Astrocyte (in vitro differentiated cells and primary cell): ENCODE results near the gene ABHD17B. TPM values are rescaled to one million over a fixed set of nuclear protein-coding genes. Genes with fewer than 3 reads are reported as not detected.

Experiments used
- DNase-seq: peaks from one replicate; pipeline ENCODE4 v3.0.0-alpha.2; 2010; ENCODE audit warnings: low read depth
- FAIRE-seq: peaks from 2 replicates; lab custom pipeline; 2011; peaks lifted over from hg19 to GRCh38; lab: Jason Lieb, UNC
- H2AFZ ChIP-seq: 2 replicates; pipeline ENCODE4 v1.6.0; 2012; ENCODE audit warnings: low read depth, low read length, inconsistent platforms
- H3K27ac ChIP-seq: 2 replicates; pipeline ENCODE4 v1.5.1; 2011; ENCODE audit warnings: low read depth, low read length, inconsistent platforms
- H3K27me3 ChIP-seq: 2 replicates; pipeline ENCODE4 v1.6.0; 2011; ENCODE audit warnings: low read length, inconsistent platforms; ENCODE audit not compliant: insufficient read depth
- H3K36me3 ChIP-seq: 2 replicates; pipeline ENCODE4 v1.5.1; 2011; ENCODE audit warnings: low read length, inconsistent platforms; ENCODE audit not compliant: insufficient read depth
- H3K4me1 ChIP-seq: 2 replicates; pipeline ENCODE4 v1.5.1; 2011; ENCODE audit warnings: low read length, inconsistent platforms; ENCODE audit not compliant: insufficient read depth
- H3K4me2 ChIP-seq: 2 replicates; pipeline ENCODE4 v1.6.0; 2012; ENCODE audit warnings: low read length, inconsistent platforms
- H3K4me3 ChIP-seq: 2 replicates; pipeline ENCODE4 v1.5.1; 2011; ENCODE audit warnings: low read depth, mild to moderate bottlenecking, low read length, inconsistent platforms; ENCODE audit not compliant: insufficient read depth
- H3K79me2 ChIP-seq: 2 replicates; pipeline ENCODE4 v1.6.0; 2012; ENCODE audit warnings: mild to moderate bottlenecking, low read length, inconsistent platforms; ENCODE audit not compliant: insufficient read depth
- H3K9ac ChIP-seq: 2 replicates; pipeline ENCODE4 v1.6.0; 2012; ENCODE audit warnings: mild to moderate bottlenecking, low read length, inconsistent platforms
- H3K9me3 ChIP-seq: 2 replicates; pipeline ENCODE4 v1.5.1; 2012; ENCODE audit warnings: low read depth, mild to moderate bottlenecking, low read length, inconsistent platforms; ENCODE audit not compliant: insufficient read depth
- H4K20me1 ChIP-seq: 2 replicates; pipeline ENCODE4 v1.6.0; 2012; ENCODE audit warnings: low read length, inconsistent platforms; ENCODE audit not compliant: insufficient read depth
- H3K27ac Mint-ChIP-seq: one replicate; pipeline ENCODE4 v1.8.0; 2021; ENCODE audit warnings: mild to moderate bottlenecking, mixed read lengths; ENCODE audit not compliant: unreplicated experiment
- H3K27me3 Mint-ChIP-seq: one replicate; pipeline ENCODE4 v1.8.0; 2021; ENCODE audit warnings: low read depth, mixed read lengths; ENCODE audit not compliant: unreplicated experiment
- H3K36me3 Mint-ChIP-seq: one replicate; pipeline ENCODE4 v1.8.0; 2021; ENCODE audit warnings: low read depth, mixed read lengths; ENCODE audit not compliant: unreplicated experiment
- H3K4me1 Mint-ChIP-seq: one replicate; pipeline ENCODE4 v1.8.0; 2021; ENCODE audit warnings: low read depth, mixed read lengths; ENCODE audit not compliant: unreplicated experiment
- H3K4me3 Mint-ChIP-seq: one replicate; pipeline ENCODE4 v1.8.0; 2021; ENCODE audit warnings: mild to moderate bottlenecking, moderate library complexity, mixed read lengths; ENCODE audit not compliant: unreplicated experiment
- H3K9me3 Mint-ChIP-seq: one replicate; pipeline ENCODE4 v1.8.0; 2021; ENCODE audit warnings: mild to moderate bottlenecking, mixed read lengths; ENCODE audit not compliant: unreplicated experiment
- CTCF ChIP-seq: IDR thresholded peaks from 2 replicates; pipeline ENCODE4 v1.5.1; 2011; ENCODE audit warnings: low read depth, mild to moderate bottlenecking, inconsistent platforms, low read length, moderate library complexity; ENCODE audit not compliant: insufficient read depth
- EZH2 ChIP-seq: IDR thresholded peaks from 2 replicates; pipeline ENCODE4 v1.6.1; 2012; ENCODE audit warnings: mild to moderate bottlenecking, low read length, inconsistent platforms; ENCODE audit not compliant: insufficient read depth
- total RNA-seq: library from RNA; stranded (reverse); gene quantifications from 2 replicates; pipeline ENCODE4 v1.2.1, GENCODE V29; 2021

ABHD17B gene
- total RNA-seq, 1 donor from 2014 or later: 21.3 TPM

GRCh38 chr9:71931166-71931565, 20.2 kb upstream of the ABHD17B start:
- Mint-ChIP-seq H3K9me3 (no peaks in the 10 kb centered on the region), H3K27me3 (no peaks in the 10 kb centered on the region), H3K4me3 (no peak overlapping the region), H3K27ac (no peak overlapping the region), H3K4me1 (peaks cover 10% of the 10 kb centered on the region), H3K36me3 (no peaks in the 10 kb centered on the region)
- Histone ChIP-seq H4K20me1 (peaks cover 5% of the 10 kb centered on the region), H3K4me1 (no peaks in the 10 kb centered on the region), H3K27me3 (no peaks in the 10 kb centered on the region), H3K4me2 (no peak overlapping the region), H3K9ac (no peak overlapping the region), H3K9me3 (no peaks in the 10 kb centered on the region), H3K4me3 (no peak overlapping the region), H3K27ac (no peak overlapping the region), H2AFZ (no peak overlapping the region), H3K79me2 (peaks cover 8% of the 10 kb centered on the region), H3K36me3 (no peaks in the 10 kb centered on the region)
- FAIRE-seq (no peak), DNase-seq (no peak)
- TF ChIP-seq EZH2 (no peak), CTCF (no peak)

DNA sequence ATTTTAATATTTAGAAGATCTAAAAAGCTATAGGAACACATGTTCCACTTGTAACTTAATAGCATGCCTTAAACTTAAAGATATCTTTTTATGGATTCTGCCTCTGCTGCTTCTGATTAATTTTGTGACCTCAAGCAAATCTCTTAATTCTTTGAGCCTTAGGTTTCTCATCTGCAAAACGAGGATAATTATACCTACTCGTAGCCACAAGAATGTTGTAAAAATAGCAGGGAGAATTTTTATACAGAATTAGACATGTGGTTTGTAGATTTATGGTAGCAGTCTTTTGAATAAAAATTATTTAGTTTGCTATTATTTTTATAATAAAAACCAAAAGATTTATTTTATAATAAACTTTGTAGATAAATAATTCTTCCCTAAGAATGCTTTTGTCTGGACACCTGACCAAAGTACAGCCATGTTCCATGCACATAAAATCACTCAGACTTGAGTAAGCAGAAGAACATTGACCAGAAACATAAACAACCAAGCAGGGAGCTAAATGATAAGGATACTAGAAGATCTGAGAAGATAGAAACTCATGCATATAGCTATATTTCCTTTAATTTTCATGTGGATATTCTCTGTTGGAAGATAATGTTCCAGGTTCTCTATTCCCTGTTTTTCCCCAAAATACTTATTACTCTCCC, 18.9 kb upstream of the ABHD17B start:
- no peak overlapping the region for H3K4me2 ChIP-seq
- H3K79me2 ChIP-seq: peaks cover 7% of the 10 kb centered on the region
- FAIRE-seq: no peak
- no peaks in the 10 kb centered on the region for H3K9me3 Mint-ChIP-seq
- H4K20me1 ChIP-seq: peaks cover 5% of the 10 kb centered on the region
- no peak overlapping the region for H2AFZ ChIP-seq
- H3K27me3 ChIP-seq: no peaks in the 10 kb centered on the region
- H3K4me1 Mint-ChIP-seq: peaks cover 4% of the 10 kb centered on the region
- H3K4me1 ChIP-seq: no peaks in the 10 kb centered on the region
- TF ChIP-seq CTCF: no peak
- no peak for TF ChIP-seq EZH2
- no peak overlapping the region for H3K4me3 ChIP-seq
- no peak overlapping the region for H3K27ac Mint-ChIP-seq
- H3K27me3 Mint-ChIP-seq: no peaks in the 10 kb centered on the region
- H3K36me3 Mint-ChIP-seq: no peaks in the 10 kb centered on the region
- H3K9ac ChIP-seq: no peak overlapping the region
- H3K27ac ChIP-seq: no peak overlapping the region
- H3K9me3 ChIP-seq: no peaks in the 10 kb centered on the region
- H3K4me3 Mint-ChIP-seq: no peak overlapping the region
- DNase-seq: peak; percentile 69
- no peaks in the 10 kb centered on the region for H3K36me3 ChIP-seq

- Histone ChIP-seq H3K36me3 (no peaks in the 10 kb centered on the region), H3K4me1 (no peaks in the 10 kb centered on the region), H3K4me2 (no peak overlapping the region), H3K27me3 (no peaks in the 10 kb centered on the region), H3K9ac (no peak overlapping the region), H3K79me2 (peaks cover 6% of the 10 kb centered on the region), H3K4me3 (no peak overlapping the region), H2AFZ (no peak overlapping the region), H4K20me1 (peaks cover 5% of the 10 kb centered on the region), H3K9me3 (no peaks in the 10 kb centered on the region), H3K27ac (no peak overlapping the region)
- Mint-ChIP-seq H3K4me3 (no peak overlapping the region), H3K9me3 (no peaks in the 10 kb centered on the region), H3K27me3 (no peaks in the 10 kb centered on the region), H3K27ac (no peak overlapping the region), H3K4me1 (peaks cover 4% of the 10 kb centered on the region), H3K36me3 (no peaks in the 10 kb centered on the region)
- TF ChIP-seq EZH2 (no peak), CTCF (no peak)
- FAIRE-seq: no peak
- peak; percentile 56 for DNase-seq
These were observed 18.2 kb upstream of the ABHD17B start for GRCh38 chr9:71929223-71929622.
